K562 (cell line): ENCODE results near the gene KLHL29. TPM values are rescaled to one million over a fixed set of nuclear protein-coding genes. Genes with fewer than 3 reads are reported as not detected.
A peak's percentile ranks its signal among the peaks of the same experiment; 100 is the strongest.

Experiments used
- ATAC-seq: fragments of 200-7000 bp; cut with Tn5 transposase; 3 replicates; pipeline ENCODE4 v1.9.1; 2020; ENCODE audit warnings: moderate library complexity
- BruUV-seq: library from RNA; stranded (reverse); fragments of 400-500 nt; replicated peaks from 2 replicates; lab custom pipeline; 2021; lab: Mats Ljungman, UMichigan
- CTCF ChIA-PET: fragments of 300-600 bp; formaldehyde crosslinking; extraction: SDS; loops from one replicate; lab custom pipeline; 2021; ENCODE audit warnings: low intra/inter-chr PET ratio; lab: Yijun Ruan, JAX
- POLR2A ChIA-PET: fragments of 300-600, 350-650 bp; sonication (Branson Sonifier 250); formaldehyde crosslinking; extraction: SDS; loops from one replicate; lab custom pipeline; 2021; ENCODE audit warnings: antibody characterized with exemption, inconsistent platforms; lab: Yijun Ruan, JAX
- DNase-seq, 4 experiments: peaks; one replicate each; pipeline versions ENCODE4 v3.0.0 to v3.0.0-alpha.2; 2011 to 2018; ENCODE audit warnings: low spot score in 3 of 4, mixed read lengths in 3 of 4; ENCODE audit errors: extremely low read depth in 1 of 4
- FAIRE-seq: peaks from 2 replicates; lab custom pipeline; 2011; peaks lifted over from hg19 to GRCh38; lab: Jason Lieb, UNC
- H2AFZ ChIP-seq: 2 replicates; pipeline ENCODE4 v1.6.0; 2011; ENCODE audit warnings: low read depth, low read length, control low read depth, inconsistent platforms
- H3K27ac ChIP-seq: fragments of 200-600 bp; 3 replicates; pipeline ENCODE4 v1.8.0; 2011; ENCODE audit warnings: low read depth, mild to moderate bottlenecking, control low read depth, inconsistent platforms, low read length, moderate library complexity, mixed read lengths; ENCODE audit errors: extremely low read depth
- H3K27me3 ChIP-seq, 2 experiments: fragments of 300-600 bp in 1 of 2; 2 replicates in 1 of 2; 3 replicates in 1 of 2; pipeline versions ENCODE4 v1.6.0 to v1.8.0; 2011; ENCODE audit warnings: inconsistent platforms in 2 of 2, low read length in 2 of 2, mild to moderate bottlenecking in 1 of 2, mixed read lengths in 1 of 2, moderate library complexity in 1 of 2; ENCODE audit not compliant: control insufficient read depth in 2 of 2, insufficient read depth in 2 of 2
- H3K36me3 ChIP-seq: fragments of 300-600 bp; 3 replicates; pipeline ENCODE4 v1.8.0; 2011; ENCODE audit warnings: mild to moderate bottlenecking, low read length, inconsistent platforms; ENCODE audit not compliant: control insufficient read depth, insufficient read depth
- H3K4me1 ChIP-seq, 2 experiments: fragments of 200-600 bp in 1 of 2; replicated peaks in 1 of 2; 2 replicates in 1 of 2; 3 replicates in 1 of 2; pipeline versions ENCODE4 v1.5.1 to v1.8.0; 2011; ENCODE audit warnings: inconsistent platforms in 2 of 2, low read length in 2 of 2, mild to moderate bottlenecking in 1 of 2, mixed read lengths in 1 of 2, moderate library complexity in 1 of 2; ENCODE audit not compliant: control insufficient read depth in 2 of 2, insufficient read depth in 2 of 2
- H3K4me2 ChIP-seq: 2 replicates; pipeline ENCODE4 v1.6.1; 2011; ENCODE audit warnings: low read length, control low read depth, inconsistent platforms, mixed read lengths; ENCODE audit not compliant: insufficient read depth
- H3K4me3 ChIP-seq: fragments of 200-600 bp; sonication (generic), shearing (Covaris generic); 2 replicates; pipeline ENCODE4 v1.5.1; 2016; ENCODE audit warnings: control low read depth, inconsistent platforms
- H3K79me2 ChIP-seq: fragments of 200-600 bp; 3 replicates; pipeline ENCODE4 v1.8.0; 2011; ENCODE audit warnings: low read length, inconsistent platforms; ENCODE audit not compliant: control insufficient read depth, insufficient read depth
- H3K9ac ChIP-seq, 2 experiments: 2 replicates each; pipeline versions ENCODE4 v1.6.0 to v1.6.1; 2011; ENCODE audit warnings: low read depth in 2 of 2, low read length in 2 of 2, control low read depth in 1 of 2, inconsistent platforms in 1 of 2, mild to moderate bottlenecking in 1 of 2, mixed read lengths in 1 of 2; ENCODE audit not compliant: insufficient read depth in 1 of 2
- H3K9me1 ChIP-seq: one replicate; pipeline ENCODE4 v1.6.0; 2011; ENCODE audit warnings: inconsistent platforms, mild to moderate bottlenecking, low read length, moderate library complexity; ENCODE audit not compliant: control insufficient read depth, insufficient read depth
- H3K9me3 ChIP-seq: replicated peaks from 2 replicates; pipeline ENCODE4 v1.5.1; 2011; ENCODE audit warnings: low read depth, low read length, inconsistent platforms; ENCODE audit not compliant: control insufficient read depth, insufficient read depth
- H4K20me1 ChIP-seq: replicated peaks from 2 replicates; pipeline ENCODE4 v1.6.1; 2011; ENCODE audit warnings: low read length, inconsistent platforms, mixed read lengths; ENCODE audit not compliant: control insufficient read depth, insufficient read depth
- ARID1B ChIP-seq: fragments of 450-650 bp; IDR thresholded peaks from 2 replicates; pipeline ENCODE4 v1.6.1; 2016; ENCODE audit warnings: antibody characterized with exemption, mild to moderate bottlenecking, inconsistent platforms
- CCAR2 ChIP-seq: fragments of 200-400 bp; formaldehyde crosslinking; IDR thresholded peaks from 2 replicates; pipeline ENCODE4 v1.6.1; 2017; ENCODE audit warnings: mild to moderate bottlenecking, low read depth, low read length
- CEBPB ChIP-seq: fragments of 450-650 bp; IDR thresholded peaks from 2 replicates; pipeline ENCODE4 v1.6.1; 2016; ENCODE audit warnings: missing genetic modification characterization, missing compliant biosample characterization
- CSDE1 ChIP-seq, 2 experiments: fragments of 450-650 bp; IDR thresholded peaks; 2 replicates each; pipeline ENCODE4 v1.6.1; 2016; ENCODE audit warnings: mild to moderate bottlenecking in 1 of 2
- FOS ChIP-seq: IDR thresholded peaks from 3 replicates; pipeline ENCODE4 v1.6.1; 2011; ENCODE audit not compliant: insufficient read length; ENCODE audit errors: extremely low read depth
- LCOR ChIP-seq: sonication (generic); formaldehyde crosslinking; IDR thresholded peaks from 2 replicates; pipeline ENCODE4 v1.8.0; 2022; ENCODE audit warnings: mild to moderate bottlenecking, missing genetic modification reagents
- MEF2A ChIP-seq: IDR thresholded peaks from 2 replicates; pipeline ENCODE4 v1.6.1; 2011; ENCODE audit warnings: low read depth, mild to moderate bottlenecking, low read length, moderate library complexity; ENCODE audit not compliant: control insufficient read depth
- NFATC3 ChIP-seq: fragments of 450-650 bp; IDR thresholded peaks from 2 replicates; pipeline ENCODE4 v1.6.1; 2017; ENCODE audit warnings: mild to moderate bottlenecking
- RBM25 ChIP-seq: fragments of 200-400 bp; formaldehyde crosslinking; IDR thresholded peaks from 2 replicates; pipeline ENCODE4 v1.6.1; 2018; ENCODE audit warnings: low read length, low read depth, moderate library complexity; ENCODE audit not compliant: severe bottlenecking
- SIX5 ChIP-seq, 2 experiments: IDR thresholded peaks; 2 replicates each; pipeline ENCODE4 v1.6.1; 2011; ENCODE audit warnings: low read length in 2 of 2, borderline replicate concordance in 1 of 2, low read depth in 1 of 2, mild to moderate bottlenecking in 1 of 2, moderate library complexity in 1 of 2; ENCODE audit not compliant: insufficient read depth in 1 of 2
- SOX6 ChIP-seq: fragments of 450-650 bp; IDR thresholded peaks from 2 replicates; pipeline ENCODE4 v1.6.1; 2014; ENCODE audit warnings: mild to moderate bottlenecking
- TAF1 ChIP-seq: IDR thresholded peaks from 2 replicates; pipeline ENCODE4 v1.6.1; 2011; ENCODE audit warnings: mild to moderate bottlenecking, low read length, moderate library complexity; ENCODE audit not compliant: insufficient read depth, control insufficient read depth, severe bottlenecking; ENCODE audit errors: extremely low read depth
- ZKSCAN8 ChIP-seq: fragments of 200-800 bp; sonication (Bioruptor generic); IDR thresholded peaks from 2 replicates; pipeline ENCODE4 v1.6.1; 2016; ENCODE audit warnings: missing genetic modification characterization, missing compliant biosample characterization
- ZNF23 ChIP-seq: fragments of 250-450 bp; sonication (Bioruptor Pico); IDR thresholded peaks from 2 replicates; pipeline ENCODE4 v1.4.0; 2020; ENCODE audit warnings: mild to moderate bottlenecking
- ZNF764 ChIP-seq: fragments of 250-450 bp; sonication (Bioruptor Pico); IDR thresholded peaks from 2 replicates; pipeline ENCODE4 v1.4.0; 2020; ENCODE audit warnings: low read depth, mild to moderate bottlenecking, moderate library complexity
- WGBS: fragments of 100-300 bp; shearing (Covaris generic); methylation state at CpG from one replicate; pipeline ENCODE4 v1.1.6; 2016; ENCODE audit warnings: low coverage, mixed read lengths; ENCODE audit not compliant: insufficient coverage; ENCODE audit errors: missing lambda C conversion rate; 5-methylcytosine and 5-hydroxymethylcytosine counted together
- in situ Hi-C: fragments of 300-500 bp; cut with MboI; formaldehyde crosslinking; loops from 4 replicates; pipeline ENCODE4 v1.15.0; 2018; ENCODE audit warnings: inconsistent platforms, mixed read lengths
- intact Hi-C: fragments of 100-400 bp; cut with micrococcal nuclease; formaldehyde crosslinking; loops from 2 replicates; pipeline ENCODE4 v1.14.2; 2022
- polyA plus RNA-seq, 8 experiments: library from polyadenylated mRNA; depleted of rRNA in 4 of 8; stranded (reverse) in 5 of 8; unstranded in 3 of 8; fragments of >200 nt; fragmentation: Nextera tagmentation in 2 of 8; fragmentation: Illumina TruSeq in 1 of 8; extraction: Ambion mirVana in 2 of 8; extraction: Trizol in 1 of 8; gene quantifications; 2 replicates each; pipeline versions ENCODE4 v1.2.1 to v1.2.3, GENCODE V29; 2011 to 2014; ENCODE audit warnings: inconsistent platforms in 1 of 8, missing spikeins in 1 of 8
- total RNA-seq, 7 experiments: library from RNA; depleted of rRNA in 6 of 7; stranded (reverse); fragments of >200 nt in 6 of 7; fragmentation: Illumina TruSeq in 2 of 7; extraction: Trizol in 2 of 7; gene quantifications; 2 replicates each; pipeline versions ENCODE4 v1.2.1 to v1.2.3, GENCODE V29; 2011 to 2021; ENCODE audit warnings: low replicate concordance in 1 of 7
- TF ChIP-seq, protein P1 (sequence below): fragments of 450-650 bp; IDR thresholded peaks from 2 replicates; pipeline ENCODE4 v1.7.1; 2018; ENCODE audit warnings: mild to moderate bottlenecking, low read depth; ENCODE audit not compliant: partially characterized antibody
- TF ChIP-seq, protein P2 (sequence below), 2 experiments: fragments of 450-650 bp in 1 of 2; sonication (generic) in 1 of 2; formaldehyde crosslinking in 1 of 2; IDR thresholded peaks in 1 of 2; conservative IDR thresholded peaks in 1 of 2; 2 replicates each; pipeline versions ENCODE4 v1.6.1 to v1.8.1; 2016 to 2023; ENCODE audit warnings: mild to moderate bottlenecking in 2 of 2, moderate library complexity in 2 of 2, inconsistent platforms in 1 of 2, missing genetic modification reagents in 1 of 2

KLHL29 gene
- total and polyA plus RNA-seq, 9 of the 15 experiments (the other 6 are each of a cell fraction or from before 2014, with no cell fraction given): 0.03 to 0.31 (median 0.08) TPM; not detected in 1

DNA sequence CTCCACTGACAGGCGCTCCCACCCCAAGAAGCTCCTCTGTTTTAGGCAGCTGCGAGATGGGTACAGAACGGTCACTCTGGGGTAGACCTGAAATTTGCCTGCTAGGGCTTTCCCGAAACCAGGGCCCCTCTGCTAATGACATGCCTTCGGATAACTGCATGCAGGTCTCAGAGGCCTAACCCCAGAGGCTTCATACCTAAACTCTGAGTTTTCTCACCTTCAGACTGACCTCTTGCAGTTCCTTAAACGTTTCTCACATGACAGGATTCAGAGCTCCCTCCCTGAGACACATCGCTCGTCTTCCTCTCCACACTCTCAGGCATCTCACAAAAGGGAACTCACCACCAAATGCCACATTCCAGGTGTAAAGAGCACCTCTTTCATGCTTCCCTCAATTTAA is 11.3 kb upstream of the KLHL29 start (continued):
- TF ChIP-seq LCOR (CRISPR knock-in tag) (no peak), NFATC3 (no peak), CSDE1 (IDR thresholded peaks at IDR 0.05) (no peak), MEF2A (no peak), ZNF764 (CRISPR knock-in tag) (no peak), ZNF23 (CRISPR knock-in tag) (no peak), CCAR2 (no peak)
- TF ChIP-seq, protein P1, sequence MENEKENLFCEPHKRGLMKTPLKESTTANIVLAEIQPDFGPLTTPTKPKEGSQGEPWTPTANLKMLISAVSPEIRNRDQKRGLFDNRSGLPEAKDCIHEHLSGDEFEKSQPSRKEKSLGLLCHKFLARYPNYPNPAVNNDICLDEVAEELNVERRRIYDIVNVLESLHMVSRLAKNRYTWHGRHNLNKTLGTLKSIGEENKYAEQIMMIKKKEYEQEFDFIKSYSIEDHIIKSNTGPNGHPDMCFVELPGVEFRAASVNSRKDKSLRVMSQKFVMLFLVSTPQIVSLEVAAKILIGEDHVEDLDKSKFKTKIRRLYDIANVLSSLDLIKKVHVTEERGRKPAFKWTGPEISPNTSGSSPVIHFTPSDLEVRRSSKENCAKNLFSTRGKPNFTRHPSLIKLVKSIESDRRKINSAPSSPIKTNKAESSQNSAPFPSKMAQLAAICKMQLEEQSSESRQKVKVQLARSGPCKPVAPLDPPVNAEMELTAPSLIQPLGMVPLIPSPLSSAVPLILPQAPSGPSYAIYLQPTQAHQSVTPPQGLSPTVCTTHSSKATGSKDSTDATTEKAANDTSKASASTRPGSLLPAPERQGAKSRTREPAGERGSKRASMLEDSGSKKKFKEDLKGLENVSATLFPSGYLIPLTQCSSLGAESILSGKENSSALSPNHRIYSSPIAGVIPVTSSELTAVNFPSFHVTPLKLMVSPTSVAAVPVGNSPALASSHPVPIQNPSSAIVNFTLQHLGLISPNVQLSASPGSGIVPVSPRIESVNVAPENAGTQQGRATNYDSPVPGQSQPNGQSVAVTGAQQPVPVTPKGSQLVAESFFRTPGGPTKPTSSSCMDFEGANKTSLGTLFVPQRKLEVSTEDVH: no peak

DNA sequence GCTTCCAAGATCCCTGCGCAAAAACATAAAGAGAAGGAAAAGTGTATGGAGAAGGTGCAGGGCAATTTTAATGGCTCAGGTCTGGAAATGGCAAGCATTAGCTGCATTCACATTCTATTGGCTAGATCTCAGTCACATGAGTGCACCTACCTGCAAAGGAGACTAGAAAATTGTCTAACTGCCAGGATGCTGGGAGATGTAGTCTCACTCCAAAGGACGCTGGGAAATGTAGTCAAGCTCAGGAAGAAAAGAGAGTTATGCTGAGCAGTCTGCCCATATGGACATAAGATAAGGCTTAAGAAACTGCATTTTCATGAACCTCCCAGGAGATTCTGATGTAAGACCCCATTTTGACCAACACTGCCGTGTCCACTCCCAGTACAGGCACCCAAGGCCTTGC is 9.5 kb upstream of the KLHL29 start:
- peak; percentile 97 for ATAC-seq
- Histone ChIP-seq H3K4me3 (no peak overlapping the region), H4K20me1 (no peaks in the 10 kb centered on the region; the same call in 1 of the 2 replicates), H3K9me1 (no peaks in the 10 kb centered on the region), H3K4me1 (peaks cover 0 to 4% of the 10 kb centered on the region in 2 experiments; a peak in 2 of 5 replicates), H3K9me3 (no peaks in the 10 kb centered on the region), H3K9ac (no peak overlapping the region), H3K4me2 (peak overlapping the region; percentile 47; the same call in 1 of the 2 replicates), H3K27me3 (peaks cover 0 to 15% of the 10 kb centered on the region in 2 experiments; a peak in 2 of 5 replicates), H3K36me3 (no peaks in the 10 kb centered on the region), H3K27ac (no peak overlapping the region; the same call in 2 of the 3 replicates), H3K79me2 (no peaks in the 10 kb centered on the region), H2AFZ (peak overlapping the region; percentile 63)
- no TSS peak for BruUV-seq
- ChIA-PET CTCF (no interaction called here), POLR2A (interaction anchor here (0.9 to 1.2 kb wide), 2 partner anchors 13 to 33 kb away, joined by 3 read pairs; no protein-coding TSS in a partner anchor)
- peak; percentile 39 to 53 (median 44) for DNase-seq
- in situ Hi-C loops: no loop called here
- intact Hi-C loops: no loop called here
- WGBS: 15% methylated on average over 3 of the region's 3 CpGs
- FAIRE-seq: peak; percentile 75
- TF ChIP-seq, protein P2, sequence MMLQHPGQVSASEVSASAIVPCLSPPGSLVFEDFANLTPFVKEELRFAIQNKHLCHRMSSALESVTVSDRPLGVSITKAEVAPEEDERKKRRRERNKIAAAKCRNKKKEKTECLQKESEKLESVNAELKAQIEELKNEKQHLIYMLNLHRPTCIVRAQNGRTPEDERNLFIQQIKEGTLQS (IDR thresholded peaks at IDR 0.05): peak; percentile 15; the same call in 1 of the 2 replicates
- TF ChIP-seq, protein P2 (CRISPR knock-in tag; conservative IDR thresholded peaks at IDR 0.05): no peak
- TF ChIP-seq ARID1B: peak; percentile 33; the same call in 1 of the 2 replicates
- TF ChIP-seq SOX6: no peak
- TF ChIP-seq SIX5 (IDR thresholded peaks at IDR 0.05; ENCODE audit: borderline replicate concordance in 1 of 2, insufficient read depth in 1 of 2, low read depth in 1 of 2, low read length in 2 of 2): peak; percentile 69 to 72; a peak in 3 of 4 replicates
- TF ChIP-seq CEBPB (tag): peak; percentile 37; the same call in 1 of the 2 replicates
- peak; percentile 43; the same call in 1 of the 2 replicates for TF ChIP-seq ZKSCAN8
- peak; percentile 35 for TF ChIP-seq FOS
- no peak for TF ChIP-seq TAF1
- TF ChIP-seq RBM25: peak; percentile 50
